Measurements from ENCODE around the gene LRRC1. TPM values are rescaled to one million over a fixed set of nuclear protein-coding genes. Genes with fewer than 3 reads are reported as not detected.
"Not testable (repeated sequence)": the region's sequence is repeated elsewhere in the genome, so short reads cannot be mapped to it uniquely, and the experiment has no call there.

The LRRC1 gene
- total and polyA plus RNA-seq, 7 experiments from 2014 or later = 1.2 to 3.6 (median 2.0) TPM

DNA sequence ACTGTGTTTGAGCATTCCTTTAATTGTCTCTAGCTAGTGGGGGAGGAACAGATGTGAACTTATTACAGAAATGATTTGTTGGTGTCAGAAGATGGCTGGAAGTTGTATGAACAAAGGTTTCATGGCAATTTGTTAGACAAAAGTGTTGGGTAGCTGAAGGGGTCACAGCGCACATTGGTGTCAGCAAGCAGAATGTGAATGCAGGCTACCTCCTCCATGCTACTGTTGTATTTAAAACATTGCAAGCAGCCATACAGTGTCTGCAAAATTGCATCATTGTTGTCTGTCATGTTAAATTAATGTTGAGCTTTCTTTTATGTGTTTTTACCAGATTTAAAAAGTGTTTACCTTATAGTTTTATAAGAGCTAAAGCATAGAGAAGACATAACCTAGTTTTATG, 6.2 kb downstream of the LRRC1 start:
- no peak for DNase-seq
- peaks cover 4 to 14% (median 9%) of the 10 kb centered on the region in 7 donors for H3K4me1 Mint-ChIP-seq
- H3K27ac ChIP-seq (ENCODE audit: low read depth, low read length) = no peak overlapping the region
- H3K27me3 Mint-ChIP-seq = peaks cover 0 to 21% (median 0%) of the 10 kb centered on the region in 5 donors
- H3K27ac Mint-ChIP-seq = no peak overlapping the region
- H3K4me3 ChIP-seq (ENCODE audit: low read length) = no peak overlapping the region
- ATAC-seq = no peak
- H3K36me3 Mint-ChIP-seq = peaks cover 0 to 3% (median 0%) of the 10 kb centered on the region in 5 donors
- H3K36me3 ChIP-seq (ENCODE audit: control insufficient read depth in 2 of 3, insufficient read depth in 3 of 3, low read length in 3 of 3) = no peaks in the 10 kb centered on the region
- CTCF ChIA-PET = no interaction called here
- H3K9me3 Mint-ChIP-seq = peaks cover 0 to 1% (median 0%) of the 10 kb centered on the region in 11 donors
- no peaks in the 10 kb centered on the region for H3K27me3 ChIP-seq (ENCODE audit: control insufficient read depth in 2 of 2, insufficient read depth in 2 of 2, low read length in 2 of 2)
- H3K9me3 ChIP-seq (ENCODE audit: control insufficient read depth in 2 of 3, low read length in 3 of 3) = no peaks in the 10 kb centered on the region
- intact Hi-C loops (cut with micrococcal nuclease) = no loop called here
- H3K4me1 ChIP-seq (ENCODE audit: control insufficient read depth in 2 of 2, insufficient read depth in 2 of 2, low read length in 2 of 2) = no peaks in the 10 kb centered on the region
- no peak overlapping the region for H3K4me3 Mint-ChIP-seq
- POLR2A ChIA-PET = no interaction called here

DNA sequence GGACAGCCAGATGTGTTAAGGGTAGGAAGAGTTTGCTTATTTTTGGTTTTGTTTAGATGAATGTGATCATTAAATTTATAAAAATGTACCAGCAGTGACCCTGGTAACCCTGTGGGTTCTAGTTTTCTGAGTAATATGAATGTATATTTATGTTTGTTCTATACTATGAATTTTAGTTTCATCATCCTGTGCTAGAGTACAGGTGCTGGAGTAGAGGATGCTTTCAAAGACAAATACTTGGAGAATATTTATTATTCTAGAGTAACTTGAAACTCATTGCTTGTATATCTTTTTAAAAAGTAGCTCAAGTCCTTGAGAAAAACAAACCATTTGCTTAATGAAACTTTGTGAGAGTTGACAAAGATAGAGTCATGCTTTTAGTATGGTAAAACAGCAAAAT, 7.8 kb downstream of the LRRC1 start:
- CTCF ChIA-PET = no interaction called here
- peaks cover 0 to 8% (median 0%) of the 10 kb centered on the region in 5 donors for H3K27me3 Mint-ChIP-seq
- H3K4me1 Mint-ChIP-seq = peaks cover 0 to 7% (median under 1%) of the 10 kb centered on the region in 7 donors
- H3K27me3 ChIP-seq (ENCODE audit: control insufficient read depth in 2 of 2, insufficient read depth in 2 of 2, low read length in 2 of 2) = no peaks in the 10 kb centered on the region
- no peaks in the 10 kb centered on the region for H3K36me3 ChIP-seq (ENCODE audit: control insufficient read depth in 2 of 3, insufficient read depth in 3 of 3, low read length in 3 of 3)
- H3K4me1 ChIP-seq (ENCODE audit: control insufficient read depth in 2 of 2, insufficient read depth in 2 of 2, low read length in 2 of 2) = no peaks in the 10 kb centered on the region
- POLR2A ChIA-PET = no interaction called here
- H3K9me3 Mint-ChIP-seq = peaks cover 0 to 1% (median 0%) of the 10 kb centered on the region in 11 donors
- no peak overlapping the region for H3K4me3 Mint-ChIP-seq
- H3K27ac ChIP-seq (ENCODE audit: low read depth, low read length) = no peak overlapping the region
- DNase-seq (no peak), ATAC-seq (no peak)
- H3K4me3 ChIP-seq (ENCODE audit: low read length) = no peak overlapping the region
- intact Hi-C loops (cut with micrococcal nuclease) = no loop called here
- H3K9me3 ChIP-seq (ENCODE audit: control insufficient read depth in 2 of 3, low read length in 3 of 3) = no peaks in the 10 kb centered on the region
- no peaks in the 10 kb centered on the region for H3K36me3 Mint-ChIP-seq
- no peak overlapping the region for H3K27ac Mint-ChIP-seq

DNA sequence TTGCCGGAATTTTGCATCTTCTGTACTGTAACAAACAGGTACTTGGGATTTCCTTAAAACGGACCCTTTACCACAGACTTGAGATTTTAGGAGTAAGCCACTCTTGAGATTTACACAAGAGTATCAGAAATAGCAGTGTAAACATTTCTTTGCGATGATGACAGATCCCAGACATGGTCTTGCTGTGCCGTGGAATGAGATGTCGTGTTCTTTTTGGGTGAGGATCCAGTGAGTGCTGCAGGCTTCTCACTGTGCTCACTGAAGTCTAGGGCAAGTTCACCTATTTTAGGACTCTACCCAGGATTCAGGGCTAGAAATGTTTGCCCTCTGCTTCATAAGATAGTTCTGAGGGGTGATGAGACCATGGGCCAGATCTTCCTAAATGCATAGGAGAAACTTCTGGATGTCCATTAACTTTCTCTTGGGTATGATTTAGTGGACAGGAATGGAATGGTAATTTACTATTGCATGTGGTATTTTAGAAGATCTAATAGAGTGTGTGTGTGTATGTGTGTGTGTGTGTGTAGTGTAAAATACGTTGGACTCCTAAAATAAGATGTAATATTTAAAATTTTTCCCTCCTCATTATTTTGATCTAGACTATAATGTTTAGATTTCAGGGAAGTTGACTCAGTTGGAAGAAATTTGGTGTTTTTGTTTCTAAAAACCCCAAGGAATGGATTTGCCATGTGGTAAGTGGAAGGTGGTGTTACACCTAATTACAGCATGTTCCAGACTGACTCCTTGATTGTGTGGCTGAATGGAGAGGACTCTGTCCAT, 8.5 kb downstream of the LRRC1 start:
- no peak for DNase-seq
- H3K27ac Mint-ChIP-seq = no peak overlapping the region
- H3K27me3 Mint-ChIP-seq = peaks cover 0 to 8% (median 0%) of the 10 kb centered on the region in 5 donors
- intact Hi-C loops (cut with micrococcal nuclease) = no loop called here
- Histone ChIP-seq H3K27me3 (ENCODE audit: control insufficient read depth in 2 of 2, insufficient read depth in 2 of 2, low read length in 2 of 2) (no peaks in the 10 kb centered on the region), H3K27ac (ENCODE audit: low read depth, low read length) (no peak overlapping the region), H3K36me3 (ENCODE audit: control insufficient read depth in 2 of 3, insufficient read depth in 3 of 3, low read length in 3 of 3) (no peaks in the 10 kb centered on the region), H3K4me1 (ENCODE audit: control insufficient read depth in 2 of 2, insufficient read depth in 2 of 2, low read length in 2 of 2) (no peaks in the 10 kb centered on the region), H3K4me3 (ENCODE audit: low read length) (no peak overlapping the region), H3K9me3 (ENCODE audit: control insufficient read depth in 2 of 3, low read length in 3 of 3) (no peaks in the 10 kb centered on the region)
- CTCF ChIA-PET = no interaction called here
- H3K9me3 Mint-ChIP-seq = peaks cover 0 to 1% (median 0%) of the 10 kb centered on the region in 11 donors
- H3K36me3 Mint-ChIP-seq = no peaks in the 10 kb centered on the region
- H3K4me3 Mint-ChIP-seq = no peak overlapping the region
- POLR2A ChIA-PET = no interaction called here
- H3K4me1 Mint-ChIP-seq = peaks cover 0 to 7% (median 0%) of the 10 kb centered on the region in 7 donors
- ATAC-seq = no peak

DNA sequence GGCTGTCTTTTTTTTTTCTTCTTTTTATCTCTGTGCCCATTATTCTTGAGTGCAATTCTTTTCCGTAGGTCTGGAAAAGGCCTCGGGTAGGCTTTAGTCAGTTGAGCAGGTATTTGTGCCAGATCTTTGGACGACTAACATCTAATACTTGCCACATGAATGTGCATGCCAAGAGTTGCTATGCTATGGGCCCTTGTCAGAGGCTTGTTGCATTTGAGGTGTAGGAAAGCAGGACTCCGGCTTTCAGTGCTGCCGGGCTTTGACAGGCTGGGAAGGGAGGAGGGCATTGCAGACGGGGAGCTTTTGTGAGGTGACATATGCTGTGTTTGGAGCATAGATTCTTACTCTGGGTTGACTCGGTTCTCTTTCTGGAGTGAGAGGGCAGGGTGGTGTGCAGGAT, 10.2 kb downstream of the LRRC1 start:
- Histone ChIP-seq H3K27ac (ENCODE audit: low read depth, low read length) (no peak overlapping the region), H3K9me3 (ENCODE audit: control insufficient read depth in 2 of 3, low read length in 3 of 3) (no peaks in the 10 kb centered on the region), H3K4me1 (ENCODE audit: control insufficient read depth in 2 of 2, insufficient read depth in 2 of 2, low read length in 2 of 2) (no peaks in the 10 kb centered on the region), H3K4me3 (ENCODE audit: low read length) (no peak overlapping the region), H3K27me3 (ENCODE audit: control insufficient read depth in 2 of 2, insufficient read depth in 2 of 2, low read length in 2 of 2) (no peaks in the 10 kb centered on the region), H3K36me3 (ENCODE audit: control insufficient read depth in 2 of 3, insufficient read depth in 3 of 3, low read length in 3 of 3) (no peaks in the 10 kb centered on the region)
- Mint-ChIP-seq H3K4me1 (peaks cover 0 to 7% (median 0%) of the 10 kb centered on the region in 7 donors), H3K27me3 (peaks cover 0 to 4% (median 0%) of the 10 kb centered on the region in 5 donors), H3K9me3 (peaks cover 0 to 1% (median 0%) of the 10 kb centered on the region in 11 donors), H3K36me3 (no peaks in the 10 kb centered on the region), H3K4me3 (no peak overlapping the region), H3K27ac (no peak overlapping the region)
- POLR2A ChIA-PET = no interaction called here
- DNase-seq = no peak
- intact Hi-C loops (cut with micrococcal nuclease) = no loop called here
- CTCF ChIA-PET = no interaction called here
- ATAC-seq = no peak

DNA sequence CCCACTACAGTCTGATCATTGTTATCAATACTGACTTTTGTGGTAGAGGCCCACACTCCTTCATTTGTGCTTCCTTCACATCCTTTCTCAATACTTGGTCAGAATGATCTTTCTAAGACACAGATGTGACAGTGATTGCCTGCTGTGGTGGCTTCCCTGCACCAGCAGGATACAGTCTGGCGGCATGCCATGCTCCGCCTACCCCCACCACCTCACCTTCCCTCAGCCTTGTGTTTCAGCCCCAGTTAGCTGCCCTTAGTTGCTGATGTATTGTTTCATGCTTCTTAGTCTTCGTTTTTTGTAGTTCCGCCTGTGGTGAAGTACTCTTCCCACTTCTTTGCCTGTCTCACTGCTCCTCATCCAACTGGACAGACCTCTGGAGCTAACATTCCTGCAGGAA, 10.9 kb downstream of the LRRC1 start:
- H3K4me1 ChIP-seq (ENCODE audit: control insufficient read depth in 2 of 2, insufficient read depth in 2 of 2, low read length in 2 of 2) = no peaks in the 10 kb centered on the region
- H3K27ac Mint-ChIP-seq = no peak overlapping the region
- peaks cover 0 to 4% (median 0%) of the 10 kb centered on the region in 5 donors for H3K27me3 Mint-ChIP-seq
- ATAC-seq = no peak
- ChIA-PET CTCF (no interaction called here), POLR2A (interaction anchor here (0.5 kb wide), 1 partner anchor 1512 kb away, joined by 7 read pairs; no protein-coding TSS in a partner anchor)
- no peaks in the 10 kb centered on the region for H3K9me3 ChIP-seq (ENCODE audit: control insufficient read depth in 2 of 3, low read length in 3 of 3)
- peaks cover 0 to 7% (median 0%) of the 10 kb centered on the region in 7 donors for H3K4me1 Mint-ChIP-seq
- H3K27me3 ChIP-seq (ENCODE audit: control insufficient read depth in 2 of 2, insufficient read depth in 2 of 2, low read length in 2 of 2) = no peaks in the 10 kb centered on the region
- H3K36me3 Mint-ChIP-seq = no peaks in the 10 kb centered on the region
- intact Hi-C loops (cut with micrococcal nuclease) = no loop called here
- H3K4me3 ChIP-seq (ENCODE audit: low read length) = no peak overlapping the region
- peaks cover 0 to 1% (median 0%) of the 10 kb centered on the region in 11 donors for H3K9me3 Mint-ChIP-seq
- peak in 1 of 9 donors; percentile 4 for DNase-seq
- H3K27ac ChIP-seq (ENCODE audit: low read depth, low read length) = no peak overlapping the region
- no peaks in the 10 kb centered on the region for H3K36me3 ChIP-seq (ENCODE audit: control insufficient read depth in 2 of 3, insufficient read depth in 3 of 3, low read length in 3 of 3)
- H3K4me3 Mint-ChIP-seq = no peak overlapping the region

DNA sequence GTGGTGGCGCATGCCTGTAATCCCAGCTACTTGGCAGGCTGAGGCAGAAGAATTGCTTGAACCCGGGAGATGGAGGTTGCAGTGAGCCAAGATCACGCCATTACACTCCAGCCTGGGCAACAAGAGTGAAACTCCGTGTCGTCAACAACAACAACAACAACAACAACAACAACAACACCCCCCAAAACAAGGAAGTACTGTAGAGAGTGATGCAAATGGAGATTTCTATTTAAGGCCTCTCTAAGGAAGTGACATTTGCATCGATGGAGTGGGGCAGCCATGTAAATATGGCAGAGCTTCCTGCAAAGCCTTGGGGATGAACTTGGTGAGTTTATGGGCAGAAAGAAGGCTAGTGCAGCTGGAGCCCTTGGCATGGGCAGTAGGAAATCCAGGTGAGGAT, 12.8 kb downstream of the LRRC1 start:
- H3K9me3 ChIP-seq (ENCODE audit: control insufficient read depth in 2 of 3, low read length in 3 of 3); H3K27me3 ChIP-seq (ENCODE audit: control insufficient read depth in 2 of 2, insufficient read depth in 2 of 2, low read length in 2 of 2); H3K4me3 ChIP-seq (ENCODE audit: low read length); ATAC-seq; POLR2A ChIA-PET; H3K27ac Mint-ChIP-seq; H3K4me1 Mint-ChIP-seq; H3K4me3 Mint-ChIP-seq; H3K36me3 Mint-ChIP-seq; H3K27ac ChIP-seq (ENCODE audit: low read depth, low read length); CTCF ChIA-PET; H3K36me3 ChIP-seq (ENCODE audit: control insufficient read depth in 2 of 3, insufficient read depth in 3 of 3, low read length in 3 of 3); H3K4me1 ChIP-seq (ENCODE audit: control insufficient read depth in 2 of 2, insufficient read depth in 2 of 2, low read length in 2 of 2); intact Hi-C loops (cut with micrococcal nuclease); H3K27me3 Mint-ChIP-seq; DNase-seq; H3K9me3 Mint-ChIP-seq: not testable (repeated sequence)

DNA sequence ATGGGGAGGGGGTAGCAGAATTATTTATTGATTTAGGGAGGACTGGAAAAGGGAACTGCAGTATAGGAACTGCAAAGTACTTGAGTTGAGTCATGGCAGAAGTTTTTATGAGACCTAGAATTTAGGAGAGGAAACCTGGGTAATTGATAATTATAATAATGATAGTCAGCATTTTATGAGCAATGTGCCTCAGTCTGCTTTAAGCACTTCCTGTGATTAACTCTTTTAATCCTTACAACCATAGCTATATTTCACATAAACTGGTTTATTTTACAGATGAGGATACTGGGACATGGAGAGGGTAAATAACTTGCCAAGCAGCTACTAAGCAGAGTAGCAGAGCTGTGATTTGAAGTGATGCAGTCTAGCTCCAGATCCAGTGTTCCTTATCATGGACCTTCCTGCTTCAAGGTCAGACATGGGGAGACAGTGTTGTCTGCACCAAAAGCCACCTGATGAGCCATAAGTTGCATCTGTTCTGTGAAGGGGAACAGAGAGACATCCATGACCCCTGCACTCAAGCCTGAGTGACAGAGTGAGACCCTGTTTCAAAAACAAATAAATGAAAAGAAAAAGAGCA, 13.6 kb downstream of the LRRC1 start:
- peaks cover 0 to 5% (median 0%) of the 10 kb centered on the region in 11 donors for H3K9me3 Mint-ChIP-seq
- peaks cover 0 to 5% (median 0%) of the 10 kb centered on the region in 5 donors for H3K36me3 Mint-ChIP-seq
- ChIA-PET POLR2A (no interaction called here), CTCF (no interaction called here)
- no peak for DNase-seq
- H3K4me3 Mint-ChIP-seq = no peak overlapping the region
- H3K4me3 ChIP-seq (ENCODE audit: low read length) = no peak overlapping the region
- no peak overlapping the region for H3K27ac Mint-ChIP-seq
- H3K27ac ChIP-seq (ENCODE audit: low read depth, low read length) = no peak overlapping the region
- peaks cover 0 to 12% (median 0%) of the 10 kb centered on the region in 7 donors for H3K4me1 Mint-ChIP-seq
- no peaks in the 10 kb centered on the region for H3K9me3 ChIP-seq (ENCODE audit: control insufficient read depth in 2 of 3, low read length in 3 of 3)
- no peaks in the 10 kb centered on the region for H3K27me3 ChIP-seq (ENCODE audit: control insufficient read depth in 2 of 2, insufficient read depth in 2 of 2, low read length in 2 of 2)
- intact Hi-C loops (cut with micrococcal nuclease) = no loop called here
- no peak for ATAC-seq
- H3K4me1 ChIP-seq (ENCODE audit: control insufficient read depth in 2 of 2, insufficient read depth in 2 of 2, low read length in 2 of 2) = no peaks in the 10 kb centered on the region
- no peaks in the 10 kb centered on the region for H3K27me3 Mint-ChIP-seq
- H3K36me3 ChIP-seq (ENCODE audit: control insufficient read depth in 2 of 3, insufficient read depth in 3 of 3, low read length in 3 of 3) = no peaks in the 10 kb centered on the region

All from naive thymus-derived CD4-positive, alpha-beta T cell (primary cell).